K562 (cell line): ENCODE measurements around the gene ZNF384. TPM values are rescaled to one million over a fixed set of nuclear protein-coding genes. Genes with fewer than 3 reads are reported as not detected.

Experiments used
- E2F6 ChIP-seq, 2 experiments: IDR thresholded peaks; 2 replicates each; pipeline ENCODE4 v1.6.1; 2011; ENCODE audit warnings: borderline replicate concordance in 1 of 2, control low read depth in 1 of 2, low read depth in 1 of 2, low read length in 1 of 2, mild to moderate bottlenecking in 1 of 2, mixed read lengths in 1 of 2, moderate library complexity in 1 of 2; ENCODE audit not compliant: insufficient read depth in 1 of 2, insufficient read length in 1 of 2, poor library complexity in 1 of 2, severe bottlenecking in 1 of 2; ENCODE audit errors: extremely low read depth in 1 of 2
- HNRNPH1 ChIP-seq: fragments of 200-400 bp; formaldehyde crosslinking; optimal IDR thresholded peaks from 2 replicates; pipeline ENCODE3; 2017; ENCODE audit warnings: low read depth, mild to moderate bottlenecking, low read length, moderate library complexity
- MTA2 ChIP-seq: fragments of 450-650 bp; IDR thresholded peaks from 2 replicates; pipeline ENCODE4 v1.6.1; 2016; ENCODE audit warnings: low read depth
- STAG1 ChIP-seq: sonication (generic); formaldehyde crosslinking; IDR thresholded peaks from 2 replicates; pipeline ENCODE4 v1.5.0; 2020; ENCODE audit warnings: missing genetic modification reagents, borderline replicate concordance
- TSHZ1 ChIP-seq: fragments of 250-450 bp; sonication (Bioruptor Pico); IDR thresholded peaks from 2 replicates; pipeline ENCODE4 v1.4.0; 2020; ENCODE audit warnings: mild to moderate bottlenecking, moderate library complexity
- XRCC3 ChIP-seq: fragments of 450-650 bp; IDR thresholded peaks from 2 replicates; pipeline ENCODE4 v1.6.1; 2017; ENCODE audit warnings: mild to moderate bottlenecking, moderate library complexity
- ZNF174 ChIP-seq: fragments of 250-450 bp; sonication (Bioruptor Pico); IDR thresholded peaks from 2 replicates; pipeline ENCODE4 v1.4.0; 2020; ENCODE audit warnings: mild to moderate bottlenecking
- ZNF277 ChIP-seq: fragments of 250-450 bp; sonication (Bioruptor Pico); IDR thresholded peaks from 2 replicates; pipeline ENCODE4 v1.8.0; 2022; ENCODE audit warnings: inconsistent platforms, mild to moderate bottlenecking, moderate library complexity, borderline replicate concordance
- ZNF655 ChIP-seq: fragments of 250-450 bp; sonication (Bioruptor Pico); IDR thresholded peaks from 2 replicates; pipeline ENCODE4 v1.5.0; 2021
- ZNF717 ChIP-seq: fragments of 250-450 bp; sonication (Bioruptor Pico); IDR thresholded peaks from 2 replicates; pipeline ENCODE4 v1.5.0; 2021
- polyA plus RNA-seq, 8 experiments: library from polyadenylated mRNA; depleted of rRNA in 4 of 8; stranded (reverse) in 5 of 8; unstranded in 3 of 8; fragments of >200 nt; fragmentation: Nextera tagmentation in 2 of 8; fragmentation: Illumina TruSeq in 1 of 8; extraction: Ambion mirVana in 2 of 8; extraction: Trizol in 1 of 8; gene quantifications; 2 replicates each; pipeline versions ENCODE4 v1.2.1 to v1.2.3, GENCODE V29; 2011 to 2014; ENCODE audit warnings: inconsistent platforms in 1 of 8, missing spikeins in 1 of 8
- total RNA-seq, 7 experiments: library from RNA; depleted of rRNA in 6 of 7; stranded (reverse); fragments of >200 nt in 6 of 7; fragmentation: Illumina TruSeq in 2 of 7; extraction: Trizol in 2 of 7; gene quantifications; 2 replicates each; pipeline versions ENCODE4 v1.2.1 to v1.2.3, GENCODE V29; 2011 to 2021; ENCODE audit warnings: low replicate concordance in 1 of 7

Gene ZNF384
- total and polyA plus RNA-seq, 9 of the 15 experiments (the other 6 are each of a cell fraction or from before 2014, with no cell fraction given), result 0.36 to 64.8 (median 21.3) TPM

GRCh38 chr12:6662906-6663742 is 26.1 kb downstream of the ZNF384 start, which contains the start of gene ING4 (continued):
- TF ChIP-seq TSHZ1 (CRISPR knock-in tag) (no peak), STAG1 (CRISPR knock-in tag) (no peak), ZNF277 (CRISPR knock-in tag) (no peak), MTA2 (no peak), XRCC3 (no peak; the same call in 1 of the 2 replicates), ZNF655 (CRISPR knock-in tag) (no peak), E2F6 (IDR thresholded peaks at IDR 0.05; ENCODE audit: borderline replicate concordance in 1 of 2, extremely low read depth in 1 of 2, insufficient read depth in 1 of 2, insufficient read length in 1 of 2, low read depth in 1 of 2, low read length in 1 of 2, poor library complexity in 1 of 2, severe bottlenecking in 1 of 2) (peak; percentile 79), ZNF174 (CRISPR knock-in tag) (no peak), HNRNPH1 (no peak), ZNF717 (CRISPR knock-in tag) (no peak)
